ENCODE data around the gene RRP12. TPM values are rescaled to one million over a fixed set of nuclear protein-coding genes. Genes with fewer than 3 reads are reported as not detected.

Gene RRP12
- total RNA-seq, 1 donor from 2014 or later: 42.4 TPM

GRCh38 chr10:97373456-97373855 lies 27.7 kb downstream of the RRP12 start:
- Mint-ChIP-seq H3K4me3 (no peak overlapping the region), H3K27me3 (ENCODE audit: low read depth) (no peaks in the 10 kb centered on the region), H3K27ac (no peak overlapping the region), H3K9me3 (no peaks in the 10 kb centered on the region), H3K36me3 (peaks cover 32% of the 10 kb centered on the region), H3K4me1 (no peaks in the 10 kb centered on the region)
- DNase-seq (ENCODE audit: low spot score in 2 of 2, unreplicated experiment in 2 of 2): no peak
- TF ChIP-seq CTCF (IDR thresholded peaks at IDR 0.05; ENCODE audit: unreplicated experiment): no peak

- Mint-ChIP-seq H3K9me3 (no peaks in the 10 kb centered on the region), H3K36me3 (peaks cover 34% of the 10 kb centered on the region), H3K27me3 (ENCODE audit: low read depth) (no peaks in the 10 kb centered on the region), H3K4me1 (no peaks in the 10 kb centered on the region), H3K4me3 (no peak overlapping the region), H3K27ac (no peak overlapping the region)
- TF ChIP-seq CTCF (IDR thresholded peaks at IDR 0.05; ENCODE audit: unreplicated experiment): no peak
- no peak for DNase-seq (ENCODE audit: low spot score in 2 of 2, unreplicated experiment in 2 of 2)
Measured at GRCh38 chr10:97372233-97372875, 28.8 kb downstream of the RRP12 start.

- no peak overlapping the region for H3K27ac Mint-ChIP-seq
Measured at GRCh38 chr10:97371696-97372095, 29.4 kb downstream of the RRP12 start.

GRCh38 chr10:97367126-97367649 lies 34.0 kb downstream of the RRP12 start:
- H3K4me1 Mint-ChIP-seq: no peaks in the 10 kb centered on the region
- no peak overlapping the region for H3K4me3 Mint-ChIP-seq
- TF ChIP-seq CTCF (IDR thresholded peaks at IDR 0.05; ENCODE audit: unreplicated experiment): no peak
- H3K9me3 Mint-ChIP-seq: no peaks in the 10 kb centered on the region
- no peak overlapping the region for H3K27ac Mint-ChIP-seq
- no peaks in the 10 kb centered on the region for H3K27me3 Mint-ChIP-seq (ENCODE audit: low read depth)
- DNase-seq (ENCODE audit: low spot score in 2 of 2, unreplicated experiment in 2 of 2): no peak
- peaks cover 44% of the 10 kb centered on the region for H3K36me3 Mint-ChIP-seq

More at GRCh38 chr10:97371696-97372095, 29.4 kb downstream of the RRP12 start:
- Mint-ChIP-seq H3K4me1 (no peaks in the 10 kb centered on the region), H3K4me3 (no peak overlapping the region), H3K9me3 (no peaks in the 10 kb centered on the region), H3K27me3 (ENCODE audit: low read depth) (no peaks in the 10 kb centered on the region), H3K36me3 (peaks cover 37% of the 10 kb centered on the region)
- no peak for TF ChIP-seq CTCF (IDR thresholded peaks at IDR 0.05; ENCODE audit: unreplicated experiment)
- DNase-seq (ENCODE audit: low spot score in 2 of 2, unreplicated experiment in 2 of 2): no peak

GRCh38 chr10:97366572-97366971 lies 34.6 kb downstream of the RRP12 start:
- H3K9me3 Mint-ChIP-seq: no peaks in the 10 kb centered on the region
- no peaks in the 10 kb centered on the region for H3K4me1 Mint-ChIP-seq
- H3K27me3 Mint-ChIP-seq (ENCODE audit: low read depth): no peaks in the 10 kb centered on the region
- no peak overlapping the region for H3K27ac Mint-ChIP-seq
- TF ChIP-seq CTCF (IDR thresholded peaks at IDR 0.05; ENCODE audit: unreplicated experiment): no peak
- no peak for DNase-seq (ENCODE audit: low spot score in 2 of 2, unreplicated experiment in 2 of 2)
- no peak overlapping the region for H3K4me3 Mint-ChIP-seq
- peaks cover 38% of the 10 kb centered on the region for H3K36me3 Mint-ChIP-seq

Measured in mesothelial cell of epicardium (in vitro differentiated cells).